Measurements from ENCODE around the gene TMEM256. TPM values are rescaled to one million over a fixed set of nuclear protein-coding genes. Genes with fewer than 3 reads are reported as not detected.
A peak's percentile ranks its signal among the peaks of the same experiment; 100 is the strongest.

Gene TMEM256
- polyA plus RNA-seq, 3 donors = 39.2 to 81.4 (median 72.6) TPM

DNA sequence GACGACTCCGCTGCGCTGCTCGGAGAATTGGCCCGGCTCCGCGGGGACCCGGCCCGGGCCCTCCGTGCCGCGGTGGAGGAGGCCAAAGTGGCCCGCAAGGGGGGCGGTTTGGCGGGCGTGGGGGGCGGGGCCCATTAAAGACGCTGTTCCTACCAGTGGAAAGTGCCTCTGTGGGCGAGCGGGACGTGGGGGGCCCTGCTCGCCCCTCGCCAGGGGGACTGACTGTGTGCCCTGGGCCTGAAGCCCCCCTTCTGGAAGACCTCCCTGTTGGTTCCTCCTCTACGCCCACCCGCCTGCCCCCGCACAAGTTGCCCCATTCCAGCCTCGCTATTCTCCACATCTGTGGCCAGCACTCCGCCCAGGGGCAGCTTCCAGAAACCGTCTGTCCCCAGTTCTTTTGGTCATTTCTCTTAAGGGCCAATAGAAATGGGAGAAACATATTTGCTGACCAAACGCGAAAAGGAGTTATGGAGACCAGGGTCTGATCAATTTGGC, 33.5 kb upstream of the TMEM256 start:
- peak overlapping the region; percentile 21 for H3K9ac ChIP-seq (ENCODE audit: insufficient read depth, low read length, poor library complexity, severe bottlenecking)
- intact Hi-C loops (cut with micrococcal nuclease) = loop anchor here (2.0 to 10.0 kb wide), 5 partner anchors 47 to 247 kb away; partner anchors contain the start of genes SENP3 (in 2 of the 2), MPDU1 (in 1 of the 2), POLR2A (in 1 of the 2) and TP53 (in 1 of the 2)
- peaks cover 29% of the 10 kb centered on the region for H4K20me1 ChIP-seq (ENCODE audit: insufficient read depth, low read length)
- no peaks in the 10 kb centered on the region for H3K36me3 ChIP-seq (replicated peaks in 1 of 2; ENCODE audit: control insufficient read depth in 1 of 2, insufficient read depth in 2 of 2, low read length in 2 of 2)
- no peak overlapping the region for H3K27ac ChIP-seq (ENCODE audit: low read depth in 1 of 2, low read length in 2 of 2)
- Mint-ChIP-seq H3K36me3 (peaks cover 10 to 16% of the 10 kb centered on the region in 2 donors), H3K27me3 (ENCODE audit: low read depth in 3 of 3) (peaks cover 43 to 53% (median 44%) of the 10 kb centered on the region in 3 donors), H3K9me3 (peaks cover 0 to 17% (median 8%) of the 10 kb centered on the region in 7 donors), H3K4me1 (peaks cover 51% of the 10 kb centered on the region), H3K4me3 (peak overlapping the region; percentile 69 to 91), H3K27ac (no peak overlapping the region)
- peak overlapping the region; percentile 99 for H3K4me2 ChIP-seq (replicated peaks; ENCODE audit: extremely low read depth, low read length, poor library complexity, severe bottlenecking)
- peaks cover 8% of the 10 kb centered on the region for H3K79me2 ChIP-seq (ENCODE audit: insufficient read depth, low read length)
- WGBS (ENCODE audit: insufficient coverage) = 30% methylated on average over 26 of the region's 31 CpGs
- peak overlapping the region in 2 of 3 experiments; percentile 10 to 95 for H3K4me3 ChIP-seq (replicated peaks in 1 of 3; ENCODE audit: low read depth in 2 of 3, low read length in 3 of 3)
- peaks cover 23 to 40% of the 10 kb centered on the region in 2 donors for H3K27me3 ChIP-seq (ENCODE audit: control insufficient read depth in 2 of 2, insufficient read depth in 2 of 2, low read length in 2 of 2)
- no peak for DNase-seq
- TF ChIP-seq, protein P1, sequence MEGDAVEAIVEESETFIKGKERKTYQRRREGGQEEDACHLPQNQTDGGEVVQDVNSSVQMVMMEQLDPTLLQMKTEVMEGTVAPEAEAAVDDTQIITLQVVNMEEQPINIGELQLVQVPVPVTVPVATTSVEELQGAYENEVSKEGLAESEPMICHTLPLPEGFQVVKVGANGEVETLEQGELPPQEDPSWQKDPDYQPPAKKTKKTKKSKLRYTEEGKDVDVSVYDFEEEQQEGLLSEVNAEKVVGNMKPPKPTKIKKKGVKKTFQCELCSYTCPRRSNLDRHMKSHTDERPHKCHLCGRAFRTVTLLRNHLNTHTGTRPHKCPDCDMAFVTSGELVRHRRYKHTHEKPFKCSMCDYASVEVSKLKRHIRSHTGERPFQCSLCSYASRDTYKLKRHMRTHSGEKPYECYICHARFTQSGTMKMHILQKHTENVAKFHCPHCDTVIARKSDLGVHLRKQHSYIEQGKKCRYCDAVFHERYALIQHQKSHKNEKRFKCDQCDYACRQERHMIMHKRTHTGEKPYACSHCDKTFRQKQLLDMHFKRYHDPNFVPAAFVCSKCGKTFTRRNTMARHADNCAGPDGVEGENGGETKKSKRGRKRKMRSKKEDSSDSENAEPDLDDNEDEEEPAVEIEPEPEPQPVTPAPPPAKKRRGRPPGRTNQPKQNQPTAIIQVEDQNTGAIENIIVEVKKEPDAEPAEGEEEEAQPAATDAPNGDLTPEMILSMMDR (IDR thresholded peaks at IDR 0.05) = no peak
- peaks cover 54 to 58% of the 10 kb centered on the region in 2 donors for H3K4me1 ChIP-seq (ENCODE audit: control insufficient read depth in 1 of 2, insufficient read depth in 2 of 2, low read length in 2 of 2)
- peak overlapping the region; percentile 82 for H2AFZ ChIP-seq (ENCODE audit: insufficient read depth, low read depth, low read length, poor library complexity, severe bottlenecking)
- peaks cover 0 to 18% of the 10 kb centered on the region in 2 donors for H3K9me3 ChIP-seq (replicated peaks in 1 of 2; ENCODE audit: control insufficient read depth in 1 of 2, insufficient read depth in 1 of 2, low read length in 2 of 2)

DNA sequence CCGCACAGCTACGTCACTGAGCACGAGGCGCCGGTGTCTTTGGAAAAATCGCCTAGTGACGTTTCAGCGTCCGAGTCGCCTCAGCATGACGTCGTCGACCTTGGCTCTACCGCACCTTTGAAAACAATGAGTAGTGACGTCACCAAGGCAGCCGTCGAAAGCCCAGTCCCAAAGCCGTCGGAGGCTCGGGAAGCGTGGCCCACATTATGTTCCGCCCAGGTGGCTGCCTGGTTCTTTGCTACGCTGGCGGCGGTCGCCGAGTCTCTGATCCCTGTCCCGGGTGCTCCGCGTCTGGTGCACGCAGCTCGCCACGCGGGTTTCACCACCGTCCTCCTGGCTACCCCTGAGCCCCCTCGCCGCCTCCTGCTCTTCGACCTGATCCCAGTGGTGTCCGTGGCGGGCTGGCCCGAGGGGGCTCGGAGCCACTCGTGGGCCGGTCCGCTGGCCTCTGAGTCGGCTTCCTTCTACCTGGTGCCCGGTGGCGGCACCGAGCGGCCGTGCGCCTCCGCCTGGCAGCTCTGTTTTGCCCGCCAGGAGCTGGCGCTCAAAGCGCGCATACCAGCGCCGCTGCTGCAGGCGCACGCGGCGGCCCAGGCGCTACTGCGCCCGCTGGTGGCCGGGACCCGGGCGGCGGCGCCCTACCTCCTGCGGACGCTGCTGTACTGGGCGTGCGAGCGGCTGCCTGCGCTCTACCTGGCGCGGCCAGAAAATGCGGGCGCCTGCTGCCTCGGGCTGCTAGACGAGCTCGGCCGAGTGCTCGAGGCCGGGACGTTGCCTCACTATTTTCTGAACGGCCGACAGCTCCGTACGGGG, 32.9 kb upstream of the TMEM256 start:
- DNase-seq = peak; percentile 72 to 83 (median 78)
- peaks cover 0 to 15% (median 8%) of the 10 kb centered on the region in 7 donors for H3K9me3 Mint-ChIP-seq
- TF ChIP-seq, protein P1 (IDR thresholded peaks at IDR 0.05) = peak; percentile 83
- H3K27me3 Mint-ChIP-seq (ENCODE audit: low read depth in 3 of 3) = peaks cover 37 to 46% (median 39%) of the 10 kb centered on the region in 3 donors
- peak overlapping the region; percentile 84 to 97 (median 93) for H3K27ac Mint-ChIP-seq
- peak overlapping the region; percentile 99 for H3K4me2 ChIP-seq (replicated peaks; ENCODE audit: extremely low read depth, low read length, poor library complexity, severe bottlenecking)
- peaks cover 8% of the 10 kb centered on the region for H3K79me2 ChIP-seq (ENCODE audit: insufficient read depth, low read length)
- no peaks in the 10 kb centered on the region for H3K36me3 ChIP-seq (replicated peaks in 1 of 2; ENCODE audit: control insufficient read depth in 1 of 2, insufficient read depth in 2 of 2, low read length in 2 of 2)
- H3K4me1 ChIP-seq (ENCODE audit: control insufficient read depth in 1 of 2, insufficient read depth in 2 of 2, low read length in 2 of 2) = peaks cover 54 to 58% of the 10 kb centered on the region in 2 donors
- WGBS (ENCODE audit: insufficient coverage) = 19% methylated on average over 92 of the region's 92 CpGs
- peaks cover 51% of the 10 kb centered on the region for H3K4me1 Mint-ChIP-seq
- H3K27me3 ChIP-seq (ENCODE audit: control insufficient read depth in 2 of 2, insufficient read depth in 2 of 2, low read length in 2 of 2) = peaks cover 23 to 34% of the 10 kb centered on the region in 2 donors
- intact Hi-C loops (cut with micrococcal nuclease) = loop anchor here (1.0 to 10.0 kb wide), 6 partner anchors 32 to 248 kb away; partner anchors contain the start of genes SENP3 (in 2 of the 2), MPDU1 (in 1 of the 2), POLR2A (in 1 of the 2) and TMEM256 (in 1 of the 2)
- peaks cover 29% of the 10 kb centered on the region for H4K20me1 ChIP-seq (ENCODE audit: insufficient read depth, low read length)
- H3K9ac ChIP-seq (ENCODE audit: insufficient read depth, low read length, poor library complexity, severe bottlenecking) = peak overlapping the region; percentile 71
- H3K4me3 Mint-ChIP-seq = peak overlapping the region; percentile 86 to 94
- peaks cover 10 to 12% of the 10 kb centered on the region in 2 donors for H3K36me3 Mint-ChIP-seq
- H3K9me3 ChIP-seq (replicated peaks in 1 of 2; ENCODE audit: control insufficient read depth in 1 of 2, insufficient read depth in 1 of 2, low read length in 2 of 2) = peaks cover 0 to 18% of the 10 kb centered on the region in 2 donors
- H3K27ac ChIP-seq (ENCODE audit: low read depth in 1 of 2, low read length in 2 of 2) = peak overlapping the region; percentile 79 to 89
- peak overlapping the region; percentile 77 to 95 (median 86) for H3K4me3 ChIP-seq (replicated peaks in 1 of 3; ENCODE audit: low read depth in 2 of 3, low read length in 3 of 3)
- peak overlapping the region; percentile 82 for H2AFZ ChIP-seq (ENCODE audit: insufficient read depth, low read depth, low read length, poor library complexity, severe bottlenecking)

Data from CD14-positive monocyte (primary cell).